ENCODE results near the gene CREB5.

GRCh38 chr7:28571405-28571804 lies 159.1 kb downstream of the CREB5 start:
- TF ChIP-seq CTCF (conservative IDR thresholded peaks at IDR 0.05; ENCODE audit: low read depth, low read length) (no peak), EZH2 (IDR thresholded peaks at IDR 0.05; ENCODE audit: low read length, unreplicated experiment) (no peak), EZH2phosphoT487 (IDR thresholded peaks at IDR 0.05; ENCODE audit: borderline replicate concordance, low read length) (no peak)

Data from PC-3 (cell line).